Upper lobe of left lung (tissue), 4 donors: ENCODE measurements around the gene IL1RAP.

ENCODE experiments used
- EP300 ChIP-seq, 4 donors: sonication (generic); formaldehyde crosslinking; IDR thresholded peaks; one replicate each; pipeline ENCODE4 v1.5.1; 2017; ENCODE audit warnings: antibody characterized with exemption in 4 of 4, control low read depth in 2 of 4
- POLR2A ChIP-seq, 4 donors: fragments of 450-650 bp; IDR thresholded peaks; one replicate each; pipeline ENCODE4 v1.5.1; 2016 to 2017; ENCODE audit warnings: antibody characterized with exemption in 4 of 4, mild to moderate bottlenecking in 2 of 4
- POLR2AphosphoS5 ChIP-seq, 2 donors: sonication (generic); formaldehyde crosslinking; IDR thresholded peaks; one replicate each; pipeline ENCODE4 v1.5.1; 2017; ENCODE audit warnings: antibody characterized with exemption in 2 of 2
- TF ChIP-seq, protein P1 (sequence below), 6 experiments: fragments of 450-650 bp in 4 of 6; fragments of 200-600 bp in 2 of 6; sonication (generic) in 2 of 6; IDR thresholded peaks; one replicate each; pipeline ENCODE4 v1.5.1; 2016 to 2019; ENCODE audit warnings: antibody characterized with exemption in 6 of 6

DNA sequence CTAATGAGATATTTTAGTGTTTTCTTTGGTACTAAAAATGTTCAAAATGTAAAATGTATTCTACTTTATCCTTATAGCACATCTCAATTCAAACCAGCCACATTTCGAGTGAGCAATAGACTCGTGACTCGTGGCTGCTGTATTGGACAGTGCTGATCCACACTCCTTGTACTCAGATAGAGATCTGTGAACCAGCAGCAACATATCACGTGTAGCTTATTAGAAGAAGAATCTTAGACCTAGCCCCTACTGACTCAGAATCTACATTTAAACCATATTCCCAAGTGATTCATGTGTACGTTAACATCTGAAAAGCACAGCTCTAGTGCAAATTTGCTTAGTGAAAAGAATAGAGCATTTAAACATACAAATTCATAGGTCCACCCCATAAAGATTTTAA lies 130.9 kb downstream of the IL1RAP start:
- TF ChIP-seq, protein P1, sequence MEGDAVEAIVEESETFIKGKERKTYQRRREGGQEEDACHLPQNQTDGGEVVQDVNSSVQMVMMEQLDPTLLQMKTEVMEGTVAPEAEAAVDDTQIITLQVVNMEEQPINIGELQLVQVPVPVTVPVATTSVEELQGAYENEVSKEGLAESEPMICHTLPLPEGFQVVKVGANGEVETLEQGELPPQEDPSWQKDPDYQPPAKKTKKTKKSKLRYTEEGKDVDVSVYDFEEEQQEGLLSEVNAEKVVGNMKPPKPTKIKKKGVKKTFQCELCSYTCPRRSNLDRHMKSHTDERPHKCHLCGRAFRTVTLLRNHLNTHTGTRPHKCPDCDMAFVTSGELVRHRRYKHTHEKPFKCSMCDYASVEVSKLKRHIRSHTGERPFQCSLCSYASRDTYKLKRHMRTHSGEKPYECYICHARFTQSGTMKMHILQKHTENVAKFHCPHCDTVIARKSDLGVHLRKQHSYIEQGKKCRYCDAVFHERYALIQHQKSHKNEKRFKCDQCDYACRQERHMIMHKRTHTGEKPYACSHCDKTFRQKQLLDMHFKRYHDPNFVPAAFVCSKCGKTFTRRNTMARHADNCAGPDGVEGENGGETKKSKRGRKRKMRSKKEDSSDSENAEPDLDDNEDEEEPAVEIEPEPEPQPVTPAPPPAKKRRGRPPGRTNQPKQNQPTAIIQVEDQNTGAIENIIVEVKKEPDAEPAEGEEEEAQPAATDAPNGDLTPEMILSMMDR (IDR thresholded peaks at IDR 0.05) = no peak
- no peak for TF ChIP-seq POLR2A (IDR thresholded peaks at IDR 0.05)
- TF ChIP-seq POLR2AphosphoS5 (IDR thresholded peaks at IDR 0.05) = no peak
- no peak for TF ChIP-seq EP300 (IDR thresholded peaks at IDR 0.05)
